GM18519 (cell line): ENCODE results near the gene PRPF19.

Experiments used
- ATAC-seq: cut with Tn5 transposase; IDR thresholded peaks from one replicate; pipeline ENCODE4 v1.9.1; 2021; ENCODE audit warnings: mild to moderate bottlenecking, moderate library complexity; ENCODE audit not compliant: unreplicated experiment, low FRiP score

The PRPF19 gene

DNA sequence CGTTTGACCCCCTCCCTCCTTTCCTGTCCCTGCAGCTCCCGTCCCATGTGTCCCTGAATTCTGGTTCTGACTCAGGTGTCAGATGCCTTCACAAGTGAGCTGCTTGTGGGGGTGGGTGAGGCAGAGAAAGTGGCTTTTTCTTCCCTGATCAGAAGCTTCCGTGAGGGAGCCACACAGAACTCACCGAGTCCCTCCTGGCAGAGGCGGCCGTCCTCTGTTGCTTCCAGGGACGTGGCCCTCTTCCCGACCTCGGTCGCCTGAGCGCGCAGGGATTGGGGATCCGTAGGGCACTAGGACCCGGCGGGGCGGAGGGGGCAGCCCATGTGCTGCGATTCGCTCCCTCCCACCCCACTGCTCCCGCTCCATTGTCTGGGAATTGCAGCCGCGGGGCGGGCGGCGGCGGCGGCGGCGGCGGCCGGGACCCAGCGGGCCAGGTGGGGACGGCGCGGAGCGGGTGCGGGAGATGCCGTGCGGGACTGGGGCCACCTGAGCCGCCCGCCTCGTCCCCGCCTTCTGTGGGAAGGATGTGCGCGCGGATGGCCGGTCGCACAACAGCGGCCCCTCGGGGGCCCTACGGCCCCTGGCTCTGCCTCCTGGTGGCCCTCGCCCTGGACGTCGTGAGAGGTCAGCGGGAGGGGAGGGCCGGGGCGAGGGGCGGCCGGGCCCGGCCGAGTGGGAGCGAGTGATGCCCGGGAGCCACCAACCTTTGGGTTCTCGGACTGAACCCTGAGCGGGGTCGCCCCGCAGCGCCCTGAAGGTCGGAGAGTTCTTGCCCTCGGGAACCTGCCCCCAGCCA, 17.9 kb upstream of the PRPF19 start, which contains the start of gene TMEM132A:
Gene TMEM132A, plus strand, starts transcription at position 351 of the 796 bp plus-strand sequence. Its CDS starts 174 bp downstream, at position 525.
- ATAC-seq = no peak

DNA sequence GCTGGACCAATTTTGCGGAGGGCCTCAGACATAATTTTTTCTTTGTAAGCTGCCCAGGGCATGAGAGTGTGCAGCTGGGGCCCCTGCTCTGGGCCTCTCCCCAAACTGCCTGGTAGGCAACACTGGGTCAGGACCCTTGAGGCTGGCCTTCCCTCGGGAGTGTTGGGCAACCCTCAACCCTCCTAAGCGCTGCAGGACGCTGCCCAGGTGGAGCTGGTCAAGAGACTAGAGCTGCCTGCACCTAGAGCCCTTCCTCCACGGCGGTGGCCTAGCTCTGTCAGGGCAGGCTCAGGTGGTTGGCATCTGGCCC, 17.4 kb upstream of the PRPF19 start:
- no peak for ATAC-seq

DNA sequence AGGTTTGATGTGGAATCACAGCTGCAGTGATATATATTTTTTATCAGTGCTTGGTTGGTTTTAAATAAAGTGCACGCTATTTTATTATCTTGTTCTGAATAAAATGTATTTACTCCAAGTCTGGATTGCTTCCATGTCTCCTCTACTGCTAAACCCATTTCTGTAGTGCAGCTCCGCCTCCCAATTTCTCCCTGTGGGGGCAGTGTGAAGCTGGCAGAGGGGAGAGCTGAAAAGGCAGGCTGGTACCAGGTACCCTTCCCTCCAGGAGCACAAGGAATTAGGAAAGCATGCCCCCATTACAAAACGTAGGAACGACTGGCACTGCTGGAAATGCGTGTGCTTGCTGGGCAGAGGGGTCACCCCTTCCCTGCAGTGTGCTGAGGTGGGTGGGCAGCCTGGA, 16.9 kb upstream of the PRPF19 start:
- ATAC-seq = no peak

DNA sequence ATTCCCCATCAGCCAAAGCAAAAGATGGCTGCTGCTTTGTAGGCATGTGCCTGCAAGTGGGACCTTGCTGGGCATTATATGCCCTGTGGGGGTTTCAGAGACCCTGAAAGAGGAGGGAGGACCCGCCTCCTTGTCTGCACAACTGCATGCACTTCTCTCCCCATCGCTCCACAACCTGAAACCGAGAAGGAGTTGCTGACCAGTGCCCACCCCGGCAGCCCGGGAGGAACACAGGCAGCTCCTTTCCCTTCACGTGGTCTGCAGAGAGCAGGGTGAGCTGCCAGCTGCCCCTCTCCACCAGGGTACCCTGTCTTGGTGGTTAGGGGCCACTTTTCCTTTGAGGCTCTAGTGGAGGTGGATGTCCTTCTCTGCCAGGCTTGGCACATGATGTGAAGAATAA, 16.5 kb upstream of the PRPF19 start:
- no peak for ATAC-seq

DNA sequence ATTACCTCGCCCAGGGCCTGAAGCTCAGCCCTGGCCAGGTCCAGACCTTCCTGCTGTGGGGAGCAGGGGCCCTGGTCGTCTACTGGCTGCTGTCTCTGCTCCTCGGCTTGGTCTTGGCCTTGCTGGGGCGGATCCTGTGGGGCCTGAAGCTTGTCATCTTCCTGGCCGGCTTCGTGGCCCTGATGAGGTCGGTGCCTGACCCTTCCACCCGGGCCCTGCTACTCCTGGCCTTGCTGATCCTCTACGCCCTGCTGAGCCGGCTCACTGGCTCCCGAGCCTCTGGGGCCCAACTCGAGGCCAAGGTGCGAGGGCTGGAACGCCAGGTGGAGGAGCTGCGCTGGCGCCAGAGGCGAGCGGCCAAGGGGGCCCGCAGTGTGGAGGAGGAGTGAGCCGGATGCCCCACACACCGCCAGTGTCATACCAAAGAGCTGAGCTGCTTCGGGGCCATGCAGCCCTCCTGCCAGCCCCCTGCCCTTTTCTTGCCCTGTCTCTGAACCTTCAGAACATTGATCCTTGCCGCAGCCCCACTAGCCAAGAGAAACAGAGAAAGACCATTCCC, 15.5 kb upstream of the PRPF19 start:
- ATAC-seq = no peak

DNA sequence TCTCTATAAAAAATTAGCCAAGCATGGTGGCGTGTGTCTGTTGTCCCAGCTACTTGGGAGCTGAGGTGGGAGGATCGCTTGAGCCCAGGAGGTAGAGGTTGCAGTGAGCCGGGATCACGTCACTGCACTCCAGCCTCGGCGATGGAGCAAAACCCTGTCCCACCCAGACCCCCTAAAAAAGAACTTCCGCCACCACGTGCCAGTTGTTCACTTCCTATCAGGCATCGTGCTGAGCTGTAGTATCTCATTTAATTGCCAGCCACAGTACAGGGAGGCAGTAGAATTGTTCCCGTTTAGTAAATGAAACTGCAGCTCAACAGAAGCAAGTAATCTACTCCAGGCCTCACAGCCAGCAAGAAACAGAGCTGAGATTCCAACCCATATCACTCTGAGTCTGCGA, 14.9 kb upstream of the PRPF19 start:
- no peak for ATAC-seq

DNA sequence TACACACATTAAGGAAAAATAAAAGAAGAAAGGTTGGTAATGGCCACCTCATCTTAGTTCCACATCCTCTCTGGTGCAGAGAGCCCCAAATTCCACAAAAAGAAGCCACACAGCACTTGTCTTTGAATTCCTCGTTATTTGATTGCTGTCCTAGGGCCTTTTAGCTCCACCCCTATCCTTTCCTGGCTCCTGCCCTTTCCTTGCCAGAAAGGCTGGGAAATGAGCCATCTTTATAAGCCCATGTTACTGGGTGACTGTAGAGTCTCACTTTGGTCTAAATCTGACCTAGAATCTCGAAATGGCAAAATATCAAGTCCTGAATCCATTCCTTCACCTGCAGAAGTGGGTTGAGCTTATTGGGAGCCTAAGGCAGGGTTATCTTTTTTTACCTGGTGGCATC, 13.6 kb upstream of the PRPF19 start:
- no peak for ATAC-seq

DNA sequence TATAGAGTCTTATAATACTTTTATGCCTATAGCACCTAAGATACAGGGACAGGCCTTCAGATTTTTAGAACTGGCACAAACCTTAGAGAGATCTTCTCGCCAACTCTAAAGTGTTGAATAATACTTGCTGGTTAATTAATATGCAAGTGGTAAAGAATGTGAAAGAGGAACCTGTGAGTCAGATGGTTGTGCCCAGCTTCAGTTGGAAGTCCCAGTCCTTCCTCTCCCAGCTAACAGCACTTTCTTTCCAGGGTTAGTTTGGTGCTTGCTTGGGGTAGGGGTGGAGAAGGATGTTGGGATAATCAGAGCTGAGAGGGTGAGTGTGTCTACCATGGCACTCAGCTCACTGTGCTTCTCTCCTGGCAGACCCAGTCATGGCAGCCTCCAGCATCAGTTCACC, 12.9 kb upstream of the PRPF19 start:
- no peak for ATAC-seq

DNA sequence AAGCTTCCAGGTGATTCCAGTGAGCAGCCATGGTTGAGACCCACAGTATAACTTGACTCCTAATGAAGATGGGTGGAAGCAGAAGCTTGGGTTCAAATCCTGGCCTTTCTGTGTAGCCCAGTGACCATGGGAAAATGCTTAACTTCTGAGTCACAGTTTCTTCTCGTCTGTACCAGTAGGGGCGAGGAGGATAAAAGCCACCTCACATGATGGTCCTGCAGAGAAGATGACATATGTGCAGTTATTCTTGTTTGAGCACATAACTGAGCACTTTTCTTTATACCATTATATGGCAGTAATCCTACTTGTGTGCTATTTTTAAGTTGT, 12.5 kb upstream of the PRPF19 start:
- ATAC-seq = no peak

DNA sequence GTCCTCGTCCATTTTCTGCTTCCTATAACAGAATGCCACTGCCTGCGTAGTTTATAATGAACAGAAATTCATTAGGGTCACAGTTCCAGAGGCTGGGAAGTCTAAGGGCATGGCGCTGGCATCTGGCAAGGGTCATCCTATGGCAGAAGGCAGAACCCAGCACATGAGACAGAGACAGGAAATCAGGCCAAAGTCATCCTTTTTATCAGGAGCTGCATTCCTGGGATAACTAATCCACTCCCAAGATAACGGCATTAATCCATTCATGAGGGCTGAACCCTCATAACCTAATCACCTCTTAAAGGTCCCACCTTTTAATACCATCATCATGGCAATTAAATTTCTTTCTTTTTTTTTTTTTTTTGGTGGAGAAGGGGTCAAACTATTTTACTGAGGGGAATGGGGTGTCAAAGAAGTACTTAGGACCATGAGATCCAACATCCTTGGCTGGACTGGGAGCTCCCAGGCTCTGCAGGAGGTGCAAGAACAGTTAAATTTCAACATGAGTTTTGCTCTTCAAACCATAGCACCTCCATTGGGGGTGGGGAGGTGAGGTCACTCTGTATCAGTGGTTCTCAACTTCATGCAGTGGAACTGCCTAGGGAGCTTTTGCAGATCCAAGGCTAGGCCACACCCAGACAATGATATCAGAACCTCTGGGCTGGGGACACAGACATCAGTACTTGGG, 12.0 kb upstream of the PRPF19 start:
- ATAC-seq = no peak

DNA sequence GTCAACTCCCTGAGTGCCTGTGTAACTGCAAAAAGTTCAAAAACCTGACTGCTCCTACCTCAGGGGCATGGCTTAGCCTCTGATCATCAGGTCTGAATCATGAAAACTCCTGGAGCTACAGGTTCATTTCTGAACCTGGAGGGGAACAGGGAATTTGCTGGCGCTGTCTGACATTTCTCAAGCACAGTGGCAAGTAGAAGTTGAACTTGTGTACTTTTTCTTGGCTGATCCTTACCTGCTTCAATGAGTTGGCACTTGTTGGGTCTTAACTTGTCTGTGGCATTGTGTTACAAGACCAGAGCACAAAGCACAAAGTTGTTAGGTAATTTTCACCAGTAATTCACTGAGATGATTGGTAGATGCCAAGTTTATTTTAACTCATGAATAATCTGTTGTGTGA, 10.9 kb upstream of the PRPF19 start:
- ATAC-seq = no peak

DNA sequence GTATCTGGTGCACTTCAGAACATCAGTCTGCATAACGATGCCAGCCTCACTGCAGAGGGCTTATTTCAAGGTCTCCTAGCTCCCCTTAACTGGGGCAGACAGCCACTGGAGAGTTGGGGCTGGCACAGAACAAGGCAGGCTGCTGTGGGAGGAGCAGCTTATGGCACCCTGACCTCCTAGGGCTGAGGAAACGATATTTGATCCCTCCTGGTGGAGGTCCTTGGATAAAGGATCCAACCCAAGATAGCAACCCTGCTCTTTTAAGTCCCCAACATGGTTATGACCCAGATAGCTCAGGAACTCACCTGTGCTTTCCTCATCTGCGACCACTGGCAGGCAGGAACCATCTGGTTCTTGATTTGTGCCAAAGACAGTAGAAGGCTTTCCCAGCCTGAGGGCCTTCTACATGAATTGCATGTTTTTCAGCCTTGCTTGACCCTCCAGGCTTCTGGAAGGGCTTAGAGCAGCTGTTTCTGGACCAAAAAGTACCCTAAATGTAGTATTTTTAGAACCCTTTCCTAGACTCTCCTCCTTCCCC, 10.4 kb upstream of the PRPF19 start:
- ATAC-seq = no peak

DNA sequence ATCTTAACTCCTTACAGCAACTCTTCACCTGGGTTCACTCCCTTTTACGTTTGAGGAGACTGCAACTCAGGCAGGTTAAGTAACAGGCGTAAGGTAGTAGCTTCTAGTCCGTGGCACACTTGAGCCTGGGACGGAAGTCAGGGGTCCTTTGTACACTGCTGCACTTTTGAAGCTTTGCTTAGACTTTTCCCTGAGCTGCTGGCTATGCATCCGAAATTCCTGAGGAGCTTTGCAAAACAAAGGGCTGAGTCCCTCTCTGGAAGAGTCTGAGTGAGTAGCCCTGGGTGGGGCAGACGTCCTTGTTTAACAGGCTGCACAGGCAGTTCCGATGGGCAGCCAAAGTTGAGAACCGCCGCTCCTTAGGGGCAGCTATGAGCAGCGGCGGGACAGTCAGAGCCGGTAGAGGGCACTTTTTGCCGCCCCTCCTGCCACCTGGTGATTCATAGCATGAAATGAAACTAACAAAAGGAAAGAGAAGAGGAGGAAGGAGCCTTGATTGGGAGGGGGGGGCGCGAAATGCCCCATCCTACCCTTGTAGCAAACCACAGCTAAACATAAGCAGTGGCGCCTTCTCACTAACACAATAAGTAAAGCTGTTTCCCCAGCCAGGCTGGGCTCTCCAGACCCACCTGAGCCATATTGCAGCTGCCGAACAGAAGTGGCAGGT, 9.0 kb upstream of the PRPF19 start:
- no peak for ATAC-seq

DNA sequence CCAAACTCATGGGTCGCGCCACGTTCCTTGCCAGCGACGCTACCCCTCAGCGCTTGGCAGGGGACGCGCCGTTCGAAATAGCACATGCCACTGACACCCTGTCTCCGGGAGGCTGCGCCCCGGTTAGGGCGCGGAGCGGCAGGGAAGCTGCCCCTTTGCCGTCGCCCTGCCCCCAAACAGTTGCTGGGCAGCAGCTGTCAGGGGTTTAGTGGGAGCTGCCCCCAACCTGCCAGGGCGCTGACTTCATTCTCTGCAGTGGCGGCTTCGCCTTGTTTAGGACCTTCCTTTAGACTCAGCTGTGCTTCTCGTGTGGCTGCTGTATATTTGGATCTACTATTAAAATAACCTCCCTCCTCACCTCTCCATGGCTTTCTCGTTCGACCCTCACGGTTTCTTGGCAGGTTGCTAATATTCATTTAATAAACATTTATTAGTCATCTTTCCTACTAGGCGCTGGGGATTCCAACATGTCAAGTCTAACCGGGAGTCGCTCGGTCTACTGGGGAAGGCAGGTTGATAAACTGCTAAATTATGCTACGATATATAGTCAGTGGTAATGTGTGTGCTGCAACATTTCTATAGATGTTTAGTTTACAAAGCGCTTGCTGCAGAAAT, 8.4 kb upstream of the PRPF19 start:
- ATAC-seq = no peak

DNA sequence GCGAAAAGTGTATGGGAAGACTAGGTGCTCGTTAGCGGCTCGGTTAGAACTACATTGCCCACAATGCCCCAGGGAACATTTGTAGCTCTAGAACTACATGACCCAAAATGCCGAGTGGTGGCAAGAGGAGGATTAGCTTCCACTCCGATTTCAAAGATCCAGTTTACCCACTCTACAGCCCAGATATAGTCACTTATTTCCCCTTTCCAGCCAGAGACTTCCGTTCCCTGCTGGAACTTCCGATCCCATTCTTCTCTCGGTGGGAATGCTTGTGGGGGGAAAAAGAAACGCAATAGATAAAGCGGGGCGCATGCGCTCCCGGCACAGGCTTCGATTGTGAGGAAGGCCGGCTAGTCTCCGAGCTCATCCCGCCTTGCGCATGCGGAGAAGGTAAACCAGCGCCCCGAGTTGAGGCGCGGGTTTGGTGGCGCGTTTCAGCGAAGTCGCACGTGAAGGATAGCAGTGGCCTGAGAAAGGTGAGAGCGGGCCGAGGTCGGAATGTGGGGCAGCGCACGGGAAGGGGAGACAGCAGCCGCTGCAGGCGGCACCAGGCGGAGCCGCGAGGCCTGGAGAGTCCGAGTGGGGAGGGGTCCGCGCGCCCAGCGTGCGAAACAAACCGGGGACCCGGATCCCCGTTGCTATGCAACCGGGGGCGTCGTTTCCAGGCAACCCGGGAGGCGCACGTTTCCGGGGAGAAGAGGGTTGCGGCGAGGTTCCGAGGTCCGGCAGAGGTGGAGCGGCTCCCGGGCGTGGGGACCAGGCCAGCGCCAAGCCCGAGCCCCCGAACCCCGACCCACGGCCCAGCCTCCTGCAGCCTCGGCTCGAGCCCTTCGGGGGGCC, 7.6 kb upstream of the PRPF19 start, which contains the start of gene TMEM109:
Gene TMEM109, plus strand, starts transcription at position 366 of the 840 bp plus-strand sequence. CDS start 5,536 bp downstream, outside the sequence.
- peak; percentile 27 for ATAC-seq

DNA sequence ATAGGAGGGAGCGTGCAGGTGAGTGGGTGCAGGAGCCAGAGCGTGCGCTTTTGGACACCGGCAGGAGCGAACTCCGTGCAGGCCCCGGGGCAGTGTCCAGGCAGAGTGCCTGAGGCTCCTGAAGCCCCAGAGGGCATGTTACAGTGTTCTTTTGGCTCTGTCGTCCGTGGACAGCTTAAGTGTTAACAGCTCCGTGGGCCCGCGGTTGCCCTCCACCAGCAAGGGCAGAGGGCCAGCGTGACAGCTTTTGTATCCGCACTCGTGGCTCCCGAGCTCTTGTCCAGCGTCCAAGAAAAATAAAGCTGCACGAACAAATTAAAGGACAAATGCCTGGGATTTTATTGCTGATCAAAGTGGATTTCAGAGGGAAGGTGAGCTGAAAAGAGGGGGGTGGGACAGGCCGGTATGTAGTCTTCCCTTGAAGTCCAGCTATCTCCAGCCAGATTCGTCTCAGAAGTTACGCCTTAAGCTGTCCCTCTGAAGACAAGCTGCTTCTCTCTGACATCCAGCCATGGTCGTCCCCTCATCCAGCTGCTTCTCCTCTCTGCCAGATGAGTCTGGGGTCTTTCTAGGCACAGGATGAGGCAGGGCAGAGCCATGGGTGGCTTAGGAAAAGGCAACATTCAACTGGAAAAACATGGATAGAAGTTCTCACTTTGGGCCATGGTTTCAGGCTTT, 6.6 kb upstream of the PRPF19 start:
- ATAC-seq = no peak

DNA sequence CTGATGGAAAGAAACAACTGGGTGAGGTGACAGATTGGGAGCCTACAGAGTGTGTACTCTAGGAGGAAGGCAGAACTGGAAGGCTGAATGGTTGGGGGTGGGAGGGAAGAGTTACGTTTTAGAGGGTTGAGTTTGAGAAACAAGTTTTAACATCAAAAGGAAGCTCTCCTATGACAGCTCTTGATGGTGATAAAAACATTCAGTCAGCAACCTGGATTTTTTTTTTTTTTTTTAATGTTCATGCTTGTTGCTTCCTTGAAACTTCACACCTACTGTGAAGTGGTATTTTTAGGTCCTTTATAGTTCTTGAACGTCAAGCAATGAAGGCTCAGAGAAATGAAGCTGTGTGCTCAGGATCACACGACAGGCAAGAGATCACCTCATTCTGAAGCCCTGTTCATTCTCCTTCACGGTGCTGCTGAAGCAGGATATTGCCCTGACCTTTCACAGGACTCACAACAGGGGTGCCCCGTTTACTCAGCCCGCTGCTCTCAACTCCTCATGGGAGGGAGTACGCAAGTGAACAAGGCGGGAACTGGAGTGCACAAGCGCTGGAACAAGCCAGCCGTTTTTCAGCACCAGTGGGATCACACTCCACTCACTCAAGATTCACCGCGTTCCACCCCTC, 6.0 kb upstream of the PRPF19 start:
- ATAC-seq = no peak

DNA sequence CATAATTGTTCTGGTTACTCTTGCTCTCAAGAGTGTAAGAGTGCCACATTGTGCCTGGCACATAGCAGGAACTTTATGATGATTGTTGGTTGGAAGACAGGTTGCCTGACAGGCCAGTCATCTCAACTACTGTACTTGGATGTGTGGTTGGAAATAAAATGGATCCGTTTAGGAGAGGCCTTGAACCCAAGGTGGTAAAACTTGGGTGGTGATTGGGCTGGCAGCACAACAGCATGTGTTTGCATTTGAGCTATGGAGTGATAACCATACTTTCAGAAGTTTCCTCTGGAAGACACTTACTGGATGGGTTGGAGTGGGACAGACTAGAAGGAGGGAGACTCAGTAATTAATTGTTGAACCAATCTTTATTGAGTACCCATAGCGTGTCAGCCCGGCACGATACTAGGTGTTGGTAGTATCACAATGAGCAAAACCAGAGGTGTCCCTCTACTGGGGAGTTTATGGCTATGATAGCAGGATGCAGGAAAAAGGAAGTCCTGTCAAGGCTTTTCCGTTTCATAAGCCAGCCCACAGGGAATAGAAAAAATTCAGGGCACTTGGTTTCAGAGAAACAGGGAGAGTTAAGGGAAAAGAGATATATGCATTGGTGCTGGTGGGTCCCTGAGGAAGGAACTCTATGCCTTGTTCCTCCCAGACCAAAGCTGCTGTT, 4.5 kb upstream of the PRPF19 start:
- no peak for ATAC-seq
